GM18505 (cell line): ENCODE results near the gene ARHGAP28.

Source experiments
- ATAC-seq: cut with Tn5 transposase; IDR thresholded peaks from one replicate; pipeline ENCODE4 v1.9.1; 2021; ENCODE audit not compliant: unreplicated experiment
- POLR2A ChIP-seq: IDR thresholded peaks from 4 replicates; pipeline ENCODE4 v1.6.1; 2011; ENCODE audit warnings: borderline replicate concordance; ENCODE audit not compliant: insufficient read depth, insufficient read length; ENCODE audit errors: extremely low read depth

ARHGAP28 gene, protein sequence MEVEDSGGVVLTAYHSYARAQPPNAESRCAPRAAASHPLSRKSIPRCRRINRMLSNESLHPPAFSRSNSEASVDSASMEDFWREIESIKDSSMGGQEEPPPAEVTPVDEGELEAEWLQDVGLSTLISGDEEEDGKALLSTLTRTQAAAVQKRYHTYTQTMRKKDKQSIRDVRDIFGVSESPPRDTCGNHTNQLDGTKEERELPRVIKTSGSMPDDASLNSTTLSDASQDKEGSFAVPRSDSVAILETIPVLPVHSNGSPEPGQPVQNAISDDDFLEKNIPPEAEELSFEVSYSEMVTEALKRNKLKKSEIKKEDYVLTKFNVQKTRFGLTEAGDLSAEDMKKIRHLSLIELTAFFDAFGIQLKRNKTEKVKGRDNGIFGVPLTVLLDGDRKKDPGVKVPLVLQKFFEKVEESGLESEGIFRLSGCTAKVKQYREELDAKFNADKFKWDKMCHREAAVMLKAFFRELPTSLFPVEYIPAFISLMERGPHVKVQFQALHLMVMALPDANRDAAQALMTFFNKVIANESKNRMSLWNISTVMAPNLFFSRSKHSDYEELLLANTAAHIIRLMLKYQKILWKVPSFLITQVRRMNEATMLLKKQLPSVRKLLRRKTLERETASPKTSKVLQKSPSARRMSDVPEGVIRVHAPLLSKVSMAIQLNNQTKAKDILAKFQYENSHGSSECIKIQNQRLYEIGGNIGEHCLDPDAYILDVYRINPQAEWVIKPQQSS

DNA sequence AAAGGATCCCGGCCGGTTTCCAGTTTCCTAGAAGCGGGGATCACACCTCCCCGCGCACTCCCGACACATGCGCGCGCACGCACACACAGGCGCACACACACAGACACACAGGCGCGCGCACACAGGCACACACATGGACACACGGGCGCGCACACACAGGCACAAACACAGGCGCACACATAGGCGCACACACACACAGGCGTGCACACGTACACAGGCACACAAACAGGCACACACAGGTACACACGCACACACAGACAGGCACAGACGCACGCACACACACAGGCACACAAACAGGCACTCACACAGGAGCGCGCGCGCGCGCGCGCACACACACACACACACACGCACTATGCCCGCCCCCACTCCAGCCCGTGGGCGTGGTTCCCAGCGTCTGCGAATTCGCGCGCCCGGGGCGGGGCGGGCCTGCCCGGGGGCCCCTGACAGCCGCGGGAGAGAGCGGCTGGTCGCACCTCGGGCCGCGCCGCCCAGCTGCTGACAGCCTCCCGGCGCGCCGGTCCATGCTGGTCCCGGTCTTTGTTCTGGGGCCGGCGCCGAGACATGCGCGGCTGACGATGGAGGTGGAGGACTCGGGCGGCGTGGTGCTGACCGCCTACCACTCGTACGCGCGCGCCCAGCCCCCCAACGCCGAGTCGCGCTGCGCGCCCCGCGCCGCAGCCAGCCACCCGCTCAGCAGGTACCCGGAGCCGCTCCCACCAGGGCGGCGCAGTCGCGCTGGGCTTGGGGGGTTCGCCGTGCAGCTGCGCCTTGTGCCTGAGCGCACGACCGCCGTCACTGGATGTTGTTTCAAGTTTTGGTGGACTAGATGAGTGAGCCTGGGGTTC, at the start of gene ARHGAP28:
Gene ARHGAP28 (plus strand): TSS at position 470 of the 845 bp plus-strand sequence. CDS start 106 bp downstream, at position 576.
- TF ChIP-seq POLR2A, result no peak
- peak; percentile 75 for ATAC-seq

- ATAC-seq, result no peak
Observed at GRCh38 chr18:6681331-6681875, 48.1 kb upstream of the ARHGAP28 start.

DNA sequence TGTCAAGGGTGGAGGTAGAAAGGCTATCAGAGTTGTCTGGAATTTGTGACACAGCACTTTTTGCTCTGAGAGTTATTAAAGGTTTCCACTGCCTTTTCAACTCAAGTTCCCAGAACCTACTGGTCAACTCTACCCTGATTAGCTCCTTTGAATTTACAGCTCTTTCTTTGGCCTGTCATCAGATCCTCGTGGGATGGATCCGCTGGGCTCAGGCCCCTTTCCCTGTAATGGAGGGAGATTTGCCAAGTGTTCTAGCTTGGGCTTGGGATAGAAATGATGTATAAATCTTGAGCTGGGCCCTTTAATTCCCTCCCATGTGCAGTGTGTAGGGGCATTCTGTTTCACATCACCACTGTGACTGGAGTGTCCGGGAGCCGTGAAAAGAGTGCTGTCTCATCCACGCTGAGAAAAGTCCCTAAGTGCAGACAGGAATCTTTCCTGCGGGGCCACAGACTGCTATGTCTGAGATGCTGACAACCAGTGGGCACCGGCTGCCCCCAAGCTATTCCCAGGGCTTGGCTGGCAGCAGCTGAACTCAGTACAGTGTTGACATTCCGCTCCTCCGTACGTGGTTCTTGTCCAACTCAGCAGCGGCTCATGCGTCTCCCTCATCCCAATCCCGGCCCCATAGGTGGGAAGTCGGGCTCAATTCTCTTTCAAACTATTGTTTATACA, 46.9 kb upstream of the ARHGAP28 start:
- ATAC-seq, result no peak
- no peak for TF ChIP-seq POLR2A

More at GRCh38 chr18:6681331-6681875, 48.1 kb upstream of the ARHGAP28 start:
- TF ChIP-seq POLR2A, result no peak

DNA sequence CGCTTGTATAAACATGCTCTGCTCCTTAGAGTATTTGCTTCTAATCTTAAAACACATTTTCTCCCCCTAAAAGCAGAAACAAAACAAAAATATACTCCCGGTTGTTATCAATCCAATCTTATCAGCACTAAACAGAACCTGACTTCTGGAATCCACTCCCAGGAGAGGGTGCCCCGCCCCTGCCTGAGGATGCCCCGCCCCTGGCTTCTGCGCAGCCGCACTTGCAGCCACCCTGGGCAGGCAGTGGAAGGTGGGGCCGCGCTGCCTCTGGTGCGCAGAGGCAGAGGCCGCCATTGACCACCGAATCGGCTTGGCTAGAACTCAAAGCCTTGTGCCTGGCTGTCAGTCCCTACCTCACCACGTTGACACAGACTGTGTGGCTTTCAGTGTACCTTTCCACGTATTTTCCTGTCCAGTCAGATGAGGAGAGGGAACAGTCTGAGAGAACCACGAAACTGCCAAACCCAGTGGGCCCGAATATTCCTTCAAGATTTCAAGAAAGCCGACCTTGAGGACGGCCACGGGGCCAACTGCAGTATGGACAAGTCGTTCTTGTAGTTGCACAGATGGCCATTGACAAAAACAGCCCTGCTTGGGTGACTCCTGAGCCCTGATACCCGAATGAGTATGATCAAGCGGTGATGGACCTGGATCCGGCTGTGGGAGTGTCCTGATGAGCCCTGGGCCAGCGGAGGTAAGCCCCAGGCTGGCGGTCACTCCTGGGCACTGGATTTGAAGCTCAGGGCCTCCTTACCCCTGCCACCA, 46.2 kb upstream of the ARHGAP28 start:
- no peak for ATAC-seq
- no peak for TF ChIP-seq POLR2A

DNA sequence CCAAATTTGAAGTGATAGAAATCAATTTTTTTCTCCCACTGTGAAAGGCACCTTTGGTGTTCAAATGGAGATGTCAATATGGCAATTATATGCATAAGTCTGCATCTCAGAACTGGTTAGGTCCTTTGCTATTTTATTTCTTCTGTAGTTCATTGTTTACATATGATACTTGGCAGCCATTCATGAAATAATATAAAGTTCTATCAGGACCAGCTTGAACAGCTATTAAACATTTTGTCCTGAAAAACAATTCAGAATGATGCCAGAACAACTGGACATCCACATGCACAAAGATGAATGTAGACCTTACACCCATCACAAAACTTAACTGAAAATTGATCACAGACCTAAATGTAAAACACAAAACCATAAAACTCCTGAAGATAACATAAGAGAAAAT, 41.8 kb upstream of the ARHGAP28 start:
- no peak for TF ChIP-seq POLR2A
- no peak for ATAC-seq

- TF ChIP-seq POLR2A, result no peak
- ATAC-seq, result no peak
Observed at GRCh38 chr18:6708890-6709289, 20.6 kb upstream of the ARHGAP28 start.

GRCh38 chr18:6711467-6711866, 18.0 kb upstream of the ARHGAP28 start:
- no peak for TF ChIP-seq POLR2A
- ATAC-seq, result no peak

DNA sequence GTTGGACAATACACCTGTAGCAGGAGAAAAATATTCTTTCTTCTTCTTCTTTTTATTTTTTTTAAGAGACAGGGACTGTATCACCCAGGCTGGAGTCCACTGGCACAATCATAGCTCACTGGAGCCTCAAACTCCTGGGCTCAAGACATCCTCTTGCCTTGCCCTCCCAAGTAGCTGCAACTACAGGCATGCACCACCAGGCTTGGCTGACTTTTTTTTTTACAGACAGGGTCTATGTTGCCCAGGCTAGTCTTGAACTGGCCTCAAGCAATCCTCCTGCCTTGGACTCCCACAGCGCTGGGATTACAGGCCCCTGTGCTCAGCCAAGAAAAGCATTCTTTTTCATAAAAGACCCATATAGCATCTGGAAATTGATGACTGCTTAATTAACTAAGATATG, 17.1 kb upstream of the ARHGAP28 start:
- no peak for ATAC-seq
- no peak for TF ChIP-seq POLR2A

DNA sequence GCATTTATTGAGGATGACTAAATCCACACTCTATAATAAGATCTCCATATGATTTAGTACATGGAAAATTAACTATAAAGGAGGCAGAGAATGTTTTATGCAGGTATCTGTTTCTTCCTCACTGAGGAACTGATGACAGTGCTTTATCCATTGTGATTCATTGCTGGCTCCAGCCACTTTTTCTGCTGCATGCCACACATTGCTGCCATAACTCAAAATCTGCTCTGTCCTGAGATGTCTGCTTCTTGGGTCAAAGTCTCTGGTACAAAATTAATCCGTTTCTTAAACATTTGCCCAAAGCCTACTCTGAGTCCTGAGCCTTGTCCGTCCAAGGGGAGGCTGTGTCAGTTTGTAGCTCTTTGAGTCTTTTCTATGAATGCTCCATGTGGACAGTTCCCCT, 15.5 kb upstream of the ARHGAP28 start:
- TF ChIP-seq POLR2A, result no peak

DNA sequence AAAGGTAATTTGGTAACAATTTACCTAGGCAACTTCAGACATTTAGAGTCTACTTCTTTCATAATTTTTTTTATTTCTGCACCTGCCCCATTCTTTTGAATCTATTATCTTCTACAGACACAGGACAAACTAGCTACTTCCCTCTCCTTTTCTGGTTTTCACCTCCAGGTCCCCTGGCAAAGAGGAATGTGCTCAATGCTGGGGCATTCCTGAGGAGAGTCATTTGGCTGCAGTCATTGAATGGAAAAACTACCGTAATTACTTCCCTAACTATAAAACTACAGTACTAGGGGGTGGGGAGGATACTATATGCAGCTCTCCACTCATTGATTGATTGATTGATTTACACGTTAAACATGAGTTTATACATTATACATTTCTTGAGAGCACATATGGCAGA, 11.2 kb upstream of the ARHGAP28 start:
- no peak for TF ChIP-seq POLR2A
- ATAC-seq, result no peak

More for the DNA sequence above, 15.5 kb upstream of the ARHGAP28 start:
- no peak for ATAC-seq

- TF ChIP-seq POLR2A, result no peak
- ATAC-seq, result no peak
Observed at GRCh38 chr18:6719098-6719846, 10.2 kb upstream of the ARHGAP28 start.
